Keratinocyte (primary cell): Measurements from ENCODE around the gene KCNAB2. TPM values are rescaled to one million over a fixed set of nuclear protein-coding genes. Genes with fewer than 3 reads are reported as not detected.

Experiments used
- DNase-seq: peaks from one replicate; pipeline ENCODE4 v3.0.0-alpha.2; 2011; ENCODE audit warnings: low read depth, missing footprints, low spot score
- FAIRE-seq: peaks from 2 replicates; lab custom pipeline; 2011; peaks lifted over from hg19 to GRCh38; lab: Jason Lieb, UNC
- H2AFZ ChIP-seq: 2 replicates; pipeline ENCODE4 v1.6.0; 2012; ENCODE audit warnings: low read length, control low read depth, inconsistent platforms; ENCODE audit not compliant: control insufficient read depth
- H3K27ac ChIP-seq: 2 replicates; pipeline ENCODE4 v1.5.1; 2011; ENCODE audit warnings: low read length; ENCODE audit not compliant: control insufficient read depth, insufficient read depth
- H3K27me3 ChIP-seq: 3 replicates; pipeline ENCODE4 v1.6.0; 2011; ENCODE audit warnings: low read length; ENCODE audit not compliant: control insufficient read depth, insufficient read depth; ENCODE audit errors: extremely low read depth
- H3K36me3 ChIP-seq, 2 experiments: 2 replicates in 1 of 2; 3 replicates in 1 of 2; pipeline ENCODE4 v1.5.1; 2011; ENCODE audit warnings: low read length in 2 of 2, mild to moderate bottlenecking in 1 of 2; ENCODE audit not compliant: control insufficient read depth in 2 of 2, insufficient read depth in 2 of 2; ENCODE audit errors: extremely low read depth in 1 of 2
- H3K4me1 ChIP-seq: 3 replicates; pipeline ENCODE4 v1.5.1; 2011; ENCODE audit warnings: low read length; ENCODE audit not compliant: control insufficient read depth, insufficient read depth; ENCODE audit errors: extremely low read depth
- H3K4me2 ChIP-seq: 3 replicates; pipeline ENCODE4 v1.6.0; 2011; ENCODE audit warnings: low read depth, low read length; ENCODE audit not compliant: control insufficient read depth, insufficient read depth; ENCODE audit errors: extremely low read depth
- H3K4me3 ChIP-seq, 3 experiments: fragments of 200-600 bp in 1 of 3; sonication (generic) in 1 of 3; 2 replicates in 2 of 3; 3 replicates in 1 of 3; pipeline ENCODE4 v1.5.1; 2011 to 2016; ENCODE audit warnings: low read length in 3 of 3, mild to moderate bottlenecking in 3 of 3, control low read depth in 2 of 3, inconsistent platforms in 1 of 3, low read depth in 1 of 3, mixed read lengths in 1 of 3, mixed run types in 1 of 3, moderate library complexity in 1 of 3; ENCODE audit not compliant: control insufficient read depth in 2 of 3, insufficient read depth in 2 of 3; ENCODE audit errors: extremely low read depth in 1 of 3
- H3K79me2 ChIP-seq: 2 replicates; pipeline ENCODE4 v1.6.0; 2012; ENCODE audit warnings: low read length; ENCODE audit not compliant: control insufficient read depth, insufficient read depth
- H3K9ac ChIP-seq: 3 replicates; pipeline ENCODE4 v1.6.0; 2011; ENCODE audit warnings: low read length; ENCODE audit not compliant: control insufficient read depth, insufficient read depth; ENCODE audit errors: extremely low read depth
- H3K9me1 ChIP-seq: 3 replicates; pipeline ENCODE4 v1.6.0; 2011; ENCODE audit warnings: low read length; ENCODE audit not compliant: control insufficient read depth, insufficient read depth; ENCODE audit errors: extremely low read depth
- H3K9me3 ChIP-seq: 2 replicates; pipeline ENCODE4 v1.5.1; 2012; ENCODE audit warnings: low read depth, low read length; ENCODE audit not compliant: control insufficient read depth
- H4K20me1 ChIP-seq: 3 replicates; pipeline ENCODE4 v1.6.0; 2011; ENCODE audit warnings: low read length; ENCODE audit not compliant: control insufficient read depth, insufficient read depth; ENCODE audit errors: extremely low read depth
- CTCF ChIP-seq, 3 experiments: IDR thresholded peaks in 1 of 3; conservative IDR thresholded peaks in 1 of 3; optimal IDR thresholded peaks in 1 of 3; 2 replicates in 2 of 3; 3 replicates in 1 of 3; pipeline versions ENCODE3 to v1.5.1; 2011; ENCODE audit warnings: low read length in 3 of 3, mild to moderate bottlenecking in 3 of 3, moderate library complexity in 2 of 3, control low read depth in 1 of 3, inconsistent platforms in 1 of 3; ENCODE audit not compliant: insufficient read depth in 2 of 3; ENCODE audit errors: extremely low read depth in 1 of 3
- EZH2 ChIP-seq: IDR thresholded peaks from one replicate; pipeline ENCODE4 v1.6.1; 2012; ENCODE audit warnings: inconsistent platforms, mild to moderate bottlenecking, low read length, moderate library complexity
- dilution Hi-C: fragments of 300-500 bp; cut with MboI; formaldehyde crosslinking; loops from one replicate; pipeline ENCODE4 v1.7.0; 2020; ENCODE audit warnings: low sequenced_read_pairs; ENCODE audit not compliant: extremely low pct_ligation_motif_present
- polyA plus RNA-seq, 5 experiments: library from polyadenylated mRNA; depleted of rRNA in 3 of 5; stranded (reverse) in 3 of 5; stranded (forward) in 1 of 5; unstranded in 1 of 5; fragments of >200 nt; gene quantifications; 1 replicate in 1 of 5; 2 replicates in 3 of 5; 3 replicates in 1 of 5; pipeline versions ENCODE4 v1.2.1 to v1.2.3, GENCODE V29; 2011 to 2012; ENCODE audit warnings: missing spikeins in 2 of 5, low read depth in 1 of 5, low replicate concordance in 1 of 5

Gene KCNAB2
- polyA plus RNA-seq, 1 donor (not counting 4 experiments of a cell fraction or from before 2014, with no cell fraction given) = 1.8 TPM

- Histone ChIP-seq H3K4me3 (no peak overlapping the region), H2AFZ (no peak overlapping the region), H4K20me1 (no peaks in the 10 kb centered on the region), H3K9me3 (no peaks in the 10 kb centered on the region), H3K4me1 (no peaks in the 10 kb centered on the region), H3K27ac (no peak overlapping the region), H3K36me3 (no peaks in the 10 kb centered on the region), H3K4me2 (no peak overlapping the region), H3K9me1 (no peaks in the 10 kb centered on the region), H3K9ac (no peak overlapping the region), H3K27me3 (peaks cover 5% of the 10 kb centered on the region), H3K79me2 (no peaks in the 10 kb centered on the region)
- dilution Hi-C loops = no loop called here
- FAIRE-seq (no peak), DNase-seq (no peak)
- TF ChIP-seq CTCF (optimal IDR thresholded peaks at IDR 0.05 in 1 of 3, IDR thresholded peaks at IDR 0.05 in 1 of 3, conservative IDR thresholded peaks at IDR 0.05 in 1 of 3; ENCODE audit: extremely low read depth in 1 of 3, insufficient read depth in 2 of 3, low read length in 3 of 3) = no peak
- TF ChIP-seq EZH2 = no peak
Measured at GRCh38 chr1:6002714-6003501, 42.8 kb upstream of the KCNAB2 start.

GRCh38 chr1:6003568-6004411 lies 41.9 kb upstream of the KCNAB2 start:
- no peak overlapping the region for H2AFZ ChIP-seq
- dilution Hi-C loops = no loop called here

More at GRCh38 chr1:6003568-6004411, 41.9 kb upstream of the KCNAB2 start:
- no peaks in the 10 kb centered on the region for H3K36me3 ChIP-seq
- TF ChIP-seq CTCF (optimal IDR thresholded peaks at IDR 0.05 in 1 of 3, IDR thresholded peaks at IDR 0.05 in 1 of 3, conservative IDR thresholded peaks at IDR 0.05 in 1 of 3; ENCODE audit: extremely low read depth in 1 of 3, insufficient read depth in 2 of 3, low read length in 3 of 3) (no peak), EZH2 (no peak)
- no peak overlapping the region for H3K4me3 ChIP-seq
- no peak overlapping the region for H3K4me2 ChIP-seq
- no peaks in the 10 kb centered on the region for H3K79me2 ChIP-seq
- no peak overlapping the region for H3K27ac ChIP-seq
- no peaks in the 10 kb centered on the region for H4K20me1 ChIP-seq
- no peaks in the 10 kb centered on the region for H3K9me1 ChIP-seq
- H3K4me1 ChIP-seq = no peaks in the 10 kb centered on the region
- H3K9me3 ChIP-seq = no peaks in the 10 kb centered on the region
- H3K9ac ChIP-seq = no peak overlapping the region
- DNase-seq = no peak
- FAIRE-seq = no peak
- H3K27me3 ChIP-seq = peaks cover 5% of the 10 kb centered on the region
